GM12801 (cell line): ENCODE measurements around the gene TMEM72.

Experiments used
- TF ChIP-seq, protein P1 (sequence below): IDR thresholded peaks from one replicate; pipeline ENCODE4 v1.5.1; 2011; ENCODE audit warnings: control low read depth; ENCODE audit not compliant: insufficient read length; ENCODE audit errors: extremely low read depth

TMEM72 gene

DNA sequence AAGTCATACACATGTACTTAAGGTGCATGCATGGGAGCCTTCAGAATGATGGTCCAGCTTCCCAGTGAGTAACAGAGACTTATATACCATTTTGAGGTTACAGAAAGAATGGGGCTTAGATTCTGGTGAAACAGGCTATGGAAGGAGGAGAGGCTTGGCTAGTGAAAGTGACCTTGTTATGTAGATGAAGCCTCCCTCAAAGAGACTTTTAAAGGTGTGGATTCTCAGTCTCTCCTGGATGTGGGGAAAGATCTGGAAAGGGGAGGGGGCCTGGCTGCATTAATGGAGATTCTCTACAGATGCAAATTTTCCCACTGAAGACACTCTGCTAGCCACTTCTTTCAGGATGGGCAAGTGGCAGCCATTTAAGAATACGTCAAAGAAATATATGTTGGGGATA is 54.0 kb downstream of the TMEM72 start:
- TF ChIP-seq, protein P1, sequence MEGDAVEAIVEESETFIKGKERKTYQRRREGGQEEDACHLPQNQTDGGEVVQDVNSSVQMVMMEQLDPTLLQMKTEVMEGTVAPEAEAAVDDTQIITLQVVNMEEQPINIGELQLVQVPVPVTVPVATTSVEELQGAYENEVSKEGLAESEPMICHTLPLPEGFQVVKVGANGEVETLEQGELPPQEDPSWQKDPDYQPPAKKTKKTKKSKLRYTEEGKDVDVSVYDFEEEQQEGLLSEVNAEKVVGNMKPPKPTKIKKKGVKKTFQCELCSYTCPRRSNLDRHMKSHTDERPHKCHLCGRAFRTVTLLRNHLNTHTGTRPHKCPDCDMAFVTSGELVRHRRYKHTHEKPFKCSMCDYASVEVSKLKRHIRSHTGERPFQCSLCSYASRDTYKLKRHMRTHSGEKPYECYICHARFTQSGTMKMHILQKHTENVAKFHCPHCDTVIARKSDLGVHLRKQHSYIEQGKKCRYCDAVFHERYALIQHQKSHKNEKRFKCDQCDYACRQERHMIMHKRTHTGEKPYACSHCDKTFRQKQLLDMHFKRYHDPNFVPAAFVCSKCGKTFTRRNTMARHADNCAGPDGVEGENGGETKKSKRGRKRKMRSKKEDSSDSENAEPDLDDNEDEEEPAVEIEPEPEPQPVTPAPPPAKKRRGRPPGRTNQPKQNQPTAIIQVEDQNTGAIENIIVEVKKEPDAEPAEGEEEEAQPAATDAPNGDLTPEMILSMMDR, result no peak

DNA sequence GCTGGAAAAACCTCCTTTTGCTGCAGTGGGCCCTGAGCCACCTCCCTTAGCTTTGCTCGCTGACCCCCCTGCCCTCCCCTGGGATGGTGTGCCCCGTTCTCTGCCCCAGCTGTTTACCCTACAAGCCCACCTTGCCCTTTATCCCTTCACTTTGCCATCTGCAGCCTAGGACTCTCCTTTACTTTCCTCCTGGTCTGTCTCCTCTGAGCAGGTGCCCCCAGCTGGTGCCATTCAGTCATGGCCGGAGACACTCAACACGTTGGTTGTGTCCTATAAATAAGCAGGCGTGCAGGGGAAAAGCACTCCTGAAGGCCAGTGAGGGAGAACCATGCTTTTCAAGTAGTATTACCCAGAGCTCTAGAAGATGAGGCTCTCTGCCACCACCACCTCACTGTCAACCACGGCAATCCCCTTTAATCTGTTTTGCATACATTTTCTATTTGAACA is 54.5 kb downstream of the TMEM72 start:
- TF ChIP-seq, protein P1, result no peak

DNA sequence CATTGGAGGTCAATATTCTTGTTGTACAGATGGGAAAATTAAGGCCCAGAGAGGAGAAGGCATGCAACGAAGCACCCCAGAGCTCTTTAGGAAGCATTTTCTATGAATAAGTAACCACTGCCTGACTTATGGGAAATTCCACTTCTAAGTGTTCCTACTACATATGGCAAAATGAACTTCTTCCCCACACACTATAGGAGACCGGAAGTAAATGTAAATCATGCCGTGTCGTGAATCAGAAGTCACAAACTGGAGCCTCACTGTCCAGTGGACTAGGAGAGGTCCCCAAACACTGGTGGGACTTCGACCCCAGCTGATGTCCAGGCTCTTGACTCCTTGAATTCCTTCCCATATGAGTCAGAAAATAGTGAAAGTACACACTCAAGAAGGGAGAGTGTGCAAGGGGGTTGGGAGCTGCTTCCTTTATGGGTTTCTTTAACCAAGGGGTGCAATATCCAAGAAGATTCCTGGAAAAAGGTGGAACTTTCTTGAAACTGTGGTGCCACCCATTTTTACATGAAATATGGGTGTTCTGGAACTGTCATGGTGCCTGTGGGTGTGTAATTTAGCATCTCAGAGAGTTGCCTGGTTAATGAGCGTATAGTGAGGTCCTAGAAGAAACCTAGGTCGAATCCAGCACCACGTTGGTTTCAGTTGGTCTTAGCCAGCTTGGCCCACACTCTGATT is 55.1 kb downstream of the TMEM72 start:
- TF ChIP-seq, protein P1, result no peak

DNA sequence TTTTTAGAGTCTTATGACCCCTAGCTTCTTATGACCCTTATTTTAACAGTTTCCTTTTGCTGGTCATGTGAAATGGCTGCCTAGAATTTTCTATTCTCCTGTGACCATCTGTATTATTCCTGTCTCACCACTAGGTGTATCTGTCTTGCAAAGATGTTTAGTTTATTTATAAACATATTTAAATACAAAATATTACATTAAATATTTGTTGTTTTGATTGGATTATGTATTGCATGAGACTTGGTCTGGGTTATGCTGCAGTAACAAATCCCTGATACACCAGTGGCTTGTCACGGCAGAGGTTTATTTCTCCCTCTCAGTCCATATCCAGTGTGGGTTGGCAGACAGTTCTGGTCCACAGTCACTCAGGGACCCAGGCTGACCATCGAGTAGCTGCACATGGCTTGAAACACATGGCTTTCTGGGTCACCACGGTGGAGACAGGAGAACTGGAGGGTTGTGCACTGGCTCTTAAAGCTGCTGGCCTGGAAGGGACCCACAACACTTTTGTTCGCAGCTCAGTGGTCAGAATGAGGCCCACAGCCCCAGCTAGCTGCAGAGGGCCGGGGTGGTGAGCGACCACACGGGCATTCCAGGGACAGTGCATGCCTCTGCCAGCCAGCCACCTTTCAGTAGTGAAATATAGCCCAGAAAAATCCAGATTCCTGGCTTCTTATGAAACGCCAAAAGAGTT is 55.8 kb downstream of the TMEM72 start:
- TF ChIP-seq, protein P1, result no peak

DNA sequence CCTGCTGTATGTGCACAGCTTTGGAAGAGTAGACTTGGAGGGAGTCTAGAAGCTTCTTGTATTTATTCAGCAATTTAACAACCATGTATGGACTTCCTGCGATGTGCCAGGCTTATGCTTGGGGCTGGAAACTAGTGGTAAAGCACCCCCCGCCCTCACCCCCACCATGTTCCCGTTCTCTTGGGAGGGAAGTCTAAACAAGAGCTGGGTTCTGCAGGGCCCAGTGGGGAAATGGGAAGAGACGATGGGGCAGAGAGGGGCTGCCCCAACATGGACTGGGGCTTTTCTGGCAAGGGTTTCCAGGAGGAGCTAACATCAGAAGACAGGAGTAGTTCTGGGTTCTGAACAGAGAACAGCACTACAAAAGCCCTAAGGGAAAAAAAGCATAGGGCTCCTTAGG is 56.5 kb downstream of the TMEM72 start:
- TF ChIP-seq, protein P1, result no peak

DNA sequence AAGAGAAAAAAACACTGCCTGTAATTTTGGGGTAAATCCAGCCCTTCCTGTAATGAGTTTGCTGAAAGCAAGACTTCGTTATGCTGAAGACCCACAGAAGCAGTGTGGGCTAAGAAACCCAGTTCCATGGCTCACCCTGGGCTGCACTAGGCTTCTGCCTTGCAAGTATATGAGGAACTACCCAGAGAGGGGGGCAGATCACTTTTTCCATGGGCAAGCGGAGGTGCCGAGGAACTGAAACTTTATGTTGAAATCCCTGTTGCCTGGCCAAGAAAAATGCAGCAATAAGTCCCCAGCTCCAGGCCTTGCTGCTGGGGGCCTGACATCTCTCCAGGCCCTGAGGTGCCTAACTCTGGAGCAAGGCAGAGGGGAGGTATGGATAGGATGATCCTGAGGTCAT is 57.0 kb downstream of the TMEM72 start:
- TF ChIP-seq, protein P1, result no peak

DNA sequence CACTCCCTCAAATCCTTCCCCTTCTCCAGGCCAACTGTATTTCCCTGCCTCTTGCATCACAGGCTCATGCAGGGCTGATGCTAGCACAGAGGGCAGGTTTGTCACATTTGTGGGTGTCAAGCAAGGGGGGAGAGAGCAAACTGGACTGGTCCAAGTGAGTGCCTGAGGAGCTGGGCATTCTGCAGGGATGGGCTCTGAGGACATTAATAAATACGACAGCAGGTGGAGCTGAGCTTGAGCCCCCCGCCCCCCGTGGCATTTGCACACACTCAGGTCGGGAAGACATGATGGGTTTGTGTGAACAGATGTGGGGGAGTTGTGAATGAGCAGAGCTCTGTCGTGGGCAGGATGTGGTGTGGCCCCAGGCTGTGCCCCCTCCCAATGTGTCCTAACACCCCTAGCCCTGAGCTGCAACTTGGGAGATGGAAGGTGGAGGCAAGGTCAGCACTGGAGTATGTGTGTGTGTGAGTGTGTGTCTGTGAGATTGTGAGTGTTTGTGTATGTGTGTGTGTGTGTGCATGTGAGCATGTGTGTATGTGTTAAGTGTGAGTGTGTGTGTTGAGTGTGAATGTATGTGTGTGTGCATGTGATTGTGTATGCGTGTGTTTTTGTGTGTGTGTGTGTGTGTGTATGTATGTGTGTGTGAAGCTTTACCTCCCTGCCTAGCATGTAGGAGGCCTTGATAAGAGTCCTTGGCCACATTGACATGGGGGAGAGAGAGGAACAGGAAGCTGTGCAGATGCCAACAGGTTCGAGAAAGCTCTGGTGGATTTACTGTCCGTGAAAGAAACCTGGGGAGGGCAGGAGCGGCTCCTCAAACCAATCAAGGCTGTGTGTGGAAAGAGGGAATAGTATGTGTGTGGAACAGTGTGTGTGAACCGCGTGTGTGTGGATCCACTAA is 57.6 kb downstream of the TMEM72 start:
- TF ChIP-seq, protein P1, result no peak
